ENCODE results near the gene SMPDL3A.
"Not testable (repeated sequence)": the region's sequence is repeated elsewhere in the genome, so short reads cannot be mapped to it uniquely, and the experiment has no call there.

Gene SMPDL3A, protein sequence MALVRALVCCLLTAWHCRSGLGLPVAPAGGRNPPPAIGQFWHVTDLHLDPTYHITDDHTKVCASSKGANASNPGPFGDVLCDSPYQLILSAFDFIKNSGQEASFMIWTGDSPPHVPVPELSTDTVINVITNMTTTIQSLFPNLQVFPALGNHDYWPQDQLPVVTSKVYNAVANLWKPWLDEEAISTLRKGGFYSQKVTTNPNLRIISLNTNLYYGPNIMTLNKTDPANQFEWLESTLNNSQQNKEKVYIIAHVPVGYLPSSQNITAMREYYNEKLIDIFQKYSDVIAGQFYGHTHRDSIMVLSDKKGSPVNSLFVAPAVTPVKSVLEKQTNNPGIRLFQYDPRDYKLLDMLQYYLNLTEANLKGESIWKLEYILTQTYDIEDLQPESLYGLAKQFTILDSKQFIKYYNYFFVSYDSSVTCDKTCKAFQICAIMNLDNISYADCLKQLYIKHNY
- 0 to 0.19 (median 0.09) reads per million in 3 donors for total RNA-seq

GRCh38 chr6:122789182-122790027 lies at the start of gene SMPDL3A:
SMPDL3A (plus strand) TSS chr6:122789258; CDS start chr6:122789347, 89 bp downstream.
- no peak for DNase-seq
- no peak within 1 kb of the TSS for H3K27ac ChIP-seq (ENCODE audit: insufficient read depth, low read length, poor library complexity, severe bottlenecking)
- peaks cover 3% of the 10 kb centered on the region for H3K4me1 ChIP-seq (ENCODE audit: control insufficient read depth, insufficient read depth, low read length, poor library complexity, severe bottlenecking)
- H3K27me3 ChIP-seq (replicated peaks; ENCODE audit: control insufficient read depth, insufficient read depth, low read length, poor library complexity, severe bottlenecking), result peaks cover 8% of the 10 kb centered on the region
- H3K36me3 ChIP-seq (ENCODE audit: control insufficient read depth, insufficient read depth, low read length), result no peaks in the 10 kb centered on the region
- no peaks in the 10 kb centered on the region for H3K9me3 ChIP-seq (ENCODE audit: control insufficient read depth, low read length)
- no peak within 1 kb of the TSS for H3K4me3 ChIP-seq (ENCODE audit: insufficient read depth, low read depth, low read length, poor library complexity, severe bottlenecking)

DNA sequence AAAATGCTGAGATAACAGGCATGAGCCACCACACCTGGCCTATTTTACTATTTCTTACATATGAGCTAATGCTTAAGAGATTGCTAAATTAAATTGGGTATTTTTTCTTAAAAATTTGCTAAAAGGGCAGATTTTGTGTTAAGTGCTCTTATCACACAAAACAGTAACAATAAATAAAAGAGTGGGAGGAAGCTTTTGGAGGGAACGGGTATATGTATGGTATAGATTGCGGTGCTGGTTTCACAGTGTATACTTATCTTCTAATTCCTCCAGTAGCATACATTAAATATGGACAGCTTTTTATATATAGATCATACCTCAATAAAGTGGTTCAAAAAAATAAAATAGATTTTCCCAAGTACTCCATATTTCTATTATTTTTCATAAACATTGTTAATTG lies 49.0 kb upstream of the SMPDL3A start:
- Histone ChIP-seq H3K4me1 (ENCODE audit: control insufficient read depth, insufficient read depth, low read length, poor library complexity, severe bottlenecking) (no peaks in the 10 kb centered on the region), H3K27ac (ENCODE audit: insufficient read depth, low read length, poor library complexity, severe bottlenecking) (no peak overlapping the region), H3K4me3 (ENCODE audit: insufficient read depth, low read depth, low read length, poor library complexity, severe bottlenecking) (no peak overlapping the region), H3K27me3 (replicated peaks; ENCODE audit: control insufficient read depth, insufficient read depth, low read length, poor library complexity, severe bottlenecking) (no peaks in the 10 kb centered on the region), H3K36me3 (ENCODE audit: control insufficient read depth, insufficient read depth, low read length) (no peaks in the 10 kb centered on the region), H3K9me3 (ENCODE audit: control insufficient read depth, low read length) (no peaks in the 10 kb centered on the region)
- no peak for DNase-seq

DNA sequence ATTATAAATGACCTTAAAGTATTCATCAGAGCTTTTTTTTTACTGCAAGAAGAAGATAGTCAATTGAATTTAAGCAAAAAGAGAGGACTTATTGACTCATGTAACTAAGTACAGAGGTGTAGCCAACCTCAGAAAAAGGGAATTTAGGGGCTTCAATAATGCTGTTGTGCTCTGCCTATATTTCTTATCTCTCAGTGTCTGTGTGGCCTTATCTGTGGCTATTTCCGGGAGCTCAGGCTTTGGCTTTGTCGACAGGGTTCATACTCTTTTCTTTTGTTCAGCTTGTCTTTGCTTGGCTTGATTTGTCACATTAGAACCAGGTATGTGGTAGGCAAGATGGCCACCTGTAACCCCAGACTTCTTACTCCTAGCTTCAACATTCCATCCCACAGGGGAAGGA lies 48.1 kb upstream of the SMPDL3A start:
- no peak overlapping the region for H3K27ac ChIP-seq (ENCODE audit: insufficient read depth, low read length, poor library complexity, severe bottlenecking)

GRCh38 chr6:122744247-122744646 lies 44.8 kb upstream of the SMPDL3A start:
- H3K27me3 ChIP-seq (replicated peaks; ENCODE audit: control insufficient read depth, insufficient read depth, low read length, poor library complexity, severe bottlenecking); H3K9me3 ChIP-seq (ENCODE audit: control insufficient read depth, low read length); H3K36me3 ChIP-seq (ENCODE audit: control insufficient read depth, insufficient read depth, low read length); DNase-seq; H3K27ac ChIP-seq (ENCODE audit: insufficient read depth, low read length, poor library complexity, severe bottlenecking); H3K4me3 ChIP-seq (ENCODE audit: insufficient read depth, low read depth, low read length, poor library complexity, severe bottlenecking); H3K4me1 ChIP-seq (ENCODE audit: control insufficient read depth, insufficient read depth, low read length, poor library complexity, severe bottlenecking): not testable (repeated sequence)

More for the DNA sequence above, 48.1 kb upstream of the SMPDL3A start:
- DNase-seq, result no peak
- H3K27me3 ChIP-seq (replicated peaks; ENCODE audit: control insufficient read depth, insufficient read depth, low read length, poor library complexity, severe bottlenecking), result no peaks in the 10 kb centered on the region
- H3K9me3 ChIP-seq (ENCODE audit: control insufficient read depth, low read length), result no peaks in the 10 kb centered on the region
- H3K4me1 ChIP-seq (ENCODE audit: control insufficient read depth, insufficient read depth, low read length, poor library complexity, severe bottlenecking), result no peaks in the 10 kb centered on the region
- H3K36me3 ChIP-seq (ENCODE audit: control insufficient read depth, insufficient read depth, low read length), result no peaks in the 10 kb centered on the region
- no peak overlapping the region for H3K4me3 ChIP-seq (ENCODE audit: insufficient read depth, low read depth, low read length, poor library complexity, severe bottlenecking)

DNA sequence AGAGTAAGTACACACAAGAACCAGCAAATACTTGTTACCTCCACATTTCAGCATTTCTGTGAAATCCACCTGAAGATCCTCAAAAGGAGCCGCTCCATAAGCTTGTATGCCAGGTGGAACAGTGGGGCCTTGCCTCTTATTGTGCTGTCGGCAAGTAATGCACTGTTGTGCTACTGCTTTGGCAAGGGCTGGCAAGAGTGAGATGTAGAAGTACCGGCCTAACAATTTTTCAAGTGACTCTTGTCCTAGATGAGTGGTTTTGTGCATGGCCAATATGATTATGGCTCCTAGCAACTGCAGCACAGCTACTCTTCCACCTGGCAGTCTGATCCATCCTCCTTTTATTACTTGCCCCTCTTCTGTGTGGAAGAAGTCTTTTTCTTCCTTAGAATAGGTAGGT lies 44.2 kb upstream of the SMPDL3A start:
- not testable (repeated sequence) for DNase-seq; H3K4me1 ChIP-seq (ENCODE audit: control insufficient read depth, insufficient read depth, low read length, poor library complexity, severe bottlenecking); H3K27me3 ChIP-seq (replicated peaks; ENCODE audit: control insufficient read depth, insufficient read depth, low read length, poor library complexity, severe bottlenecking); H3K9me3 ChIP-seq (ENCODE audit: control insufficient read depth, low read length); H3K27ac ChIP-seq (ENCODE audit: insufficient read depth, low read length, poor library complexity, severe bottlenecking); H3K4me3 ChIP-seq (ENCODE audit: insufficient read depth, low read depth, low read length, poor library complexity, severe bottlenecking); H3K36me3 ChIP-seq (ENCODE audit: control insufficient read depth, insufficient read depth, low read length)

DNA sequence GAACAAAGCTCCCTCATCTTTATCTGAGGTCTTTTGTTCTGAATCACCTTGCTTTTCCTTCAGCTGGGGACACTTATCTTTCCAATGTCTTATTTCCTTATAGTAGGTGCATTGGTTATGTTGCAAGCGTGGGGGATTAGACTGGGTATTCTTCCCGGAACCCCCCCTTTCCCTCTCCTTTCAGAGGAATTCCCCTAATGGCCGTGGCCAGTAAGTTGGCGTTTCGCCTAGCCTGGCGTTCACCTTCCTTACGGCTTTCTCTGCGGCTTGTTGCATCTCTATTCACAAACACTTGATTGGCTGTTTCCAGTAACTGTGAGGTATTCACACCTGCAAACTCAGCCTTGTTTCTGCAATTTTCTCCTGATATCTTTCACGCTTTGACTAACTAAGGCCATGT lies 42.4 kb upstream of the SMPDL3A start:
- Histone ChIP-seq H3K4me1 (ENCODE audit: control insufficient read depth, insufficient read depth, low read length, poor library complexity, severe bottlenecking) (no peaks in the 10 kb centered on the region), H3K4me3 (ENCODE audit: insufficient read depth, low read depth, low read length, poor library complexity, severe bottlenecking) (no peak overlapping the region), H3K27ac (ENCODE audit: insufficient read depth, low read length, poor library complexity, severe bottlenecking) (no peak overlapping the region), H3K36me3 (ENCODE audit: control insufficient read depth, insufficient read depth, low read length) (no peaks in the 10 kb centered on the region), H3K9me3 (ENCODE audit: control insufficient read depth, low read length) (no peaks in the 10 kb centered on the region), H3K27me3 (replicated peaks; ENCODE audit: control insufficient read depth, insufficient read depth, low read length, poor library complexity, severe bottlenecking) (no peaks in the 10 kb centered on the region)
- no peak for DNase-seq

DNA sequence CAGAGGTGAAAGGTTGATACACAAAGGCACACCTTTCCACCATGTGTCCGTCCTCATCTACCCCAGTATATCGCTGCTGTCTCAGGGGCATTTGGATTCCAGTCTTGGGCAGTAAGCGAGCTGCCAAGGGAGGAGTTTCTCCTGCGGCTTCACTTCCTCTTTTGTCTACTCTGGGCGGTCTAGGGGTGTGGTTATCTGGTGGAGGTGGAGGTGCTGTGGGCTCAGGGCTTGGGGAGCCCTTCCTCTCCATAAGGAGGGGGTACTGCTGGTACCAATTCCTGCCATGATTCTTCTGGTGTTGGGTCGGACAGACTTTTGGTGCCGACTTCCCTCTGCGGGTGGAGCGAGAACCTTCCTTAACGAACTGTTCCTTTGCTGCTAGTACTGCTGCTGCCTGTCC lies 41.5 kb upstream of the SMPDL3A start:
- Histone ChIP-seq H3K27ac (ENCODE audit: insufficient read depth, low read length, poor library complexity, severe bottlenecking) (no peak overlapping the region), H3K4me1 (ENCODE audit: control insufficient read depth, insufficient read depth, low read length, poor library complexity, severe bottlenecking) (no peaks in the 10 kb centered on the region), H3K36me3 (ENCODE audit: control insufficient read depth, insufficient read depth, low read length) (no peaks in the 10 kb centered on the region), H3K27me3 (replicated peaks; ENCODE audit: control insufficient read depth, insufficient read depth, low read length, poor library complexity, severe bottlenecking) (no peaks in the 10 kb centered on the region), H3K4me3 (ENCODE audit: insufficient read depth, low read depth, low read length, poor library complexity, severe bottlenecking) (no peak overlapping the region), H3K9me3 (ENCODE audit: control insufficient read depth, low read length) (no peaks in the 10 kb centered on the region)
- DNase-seq, result no peak

- H3K4me3 ChIP-seq (ENCODE audit: insufficient read depth, low read depth, low read length, poor library complexity, severe bottlenecking); H3K27ac ChIP-seq (ENCODE audit: insufficient read depth, low read length, poor library complexity, severe bottlenecking); H3K9me3 ChIP-seq (ENCODE audit: control insufficient read depth, low read length): not testable (repeated sequence)
These were observed 40.1 kb upstream of the SMPDL3A start for GRCh38 chr6:122748945-122749344.

GRCh38 chr6:122749451-122750050 lies 39.5 kb upstream of the SMPDL3A start:
- DNase-seq, result no peak
- H3K4me1 ChIP-seq (ENCODE audit: control insufficient read depth, insufficient read depth, low read length, poor library complexity, severe bottlenecking), result no peaks in the 10 kb centered on the region
- H3K4me3 ChIP-seq (ENCODE audit: insufficient read depth, low read depth, low read length, poor library complexity, severe bottlenecking), result no peak overlapping the region
- H3K9me3 ChIP-seq (ENCODE audit: control insufficient read depth, low read length), result no peaks in the 10 kb centered on the region
- no peak overlapping the region for H3K27ac ChIP-seq (ENCODE audit: insufficient read depth, low read length, poor library complexity, severe bottlenecking)
- H3K36me3 ChIP-seq (ENCODE audit: control insufficient read depth, insufficient read depth, low read length), result no peaks in the 10 kb centered on the region
- no peaks in the 10 kb centered on the region for H3K27me3 ChIP-seq (replicated peaks; ENCODE audit: control insufficient read depth, insufficient read depth, low read length, poor library complexity, severe bottlenecking)

More at GRCh38 chr6:122748945-122749344, 40.1 kb upstream of the SMPDL3A start:
- H3K27me3 ChIP-seq (replicated peaks; ENCODE audit: control insufficient read depth, insufficient read depth, low read length, poor library complexity, severe bottlenecking); H3K36me3 ChIP-seq (ENCODE audit: control insufficient read depth, insufficient read depth, low read length); DNase-seq; H3K4me1 ChIP-seq (ENCODE audit: control insufficient read depth, insufficient read depth, low read length, poor library complexity, severe bottlenecking): not testable (repeated sequence)
